ENCODE data around the gene ICAM1.

ICAM1 gene

GRCh38 chr19:10288662-10289166 lies 17.8 kb downstream of the ICAM1 start:
- TF ChIP-seq CTCF (conservative IDR thresholded peaks at IDR 0.05) (no peak), ZFX (IDR thresholded peaks at IDR 0.05) (no peak)
- peak overlapping the region; percentile 74 for H3K27ac ChIP-seq

GRCh38 chr19:10289167-10289835 lies 18.4 kb downstream of the ICAM1 start:
- TF ChIP-seq CTCF (conservative IDR thresholded peaks at IDR 0.05) (no peak), ZFX (IDR thresholded peaks at IDR 0.05) (no peak)
- H3K27ac ChIP-seq, result peak overlapping the region; percentile 74

- TF ChIP-seq ZFX (IDR thresholded peaks at IDR 0.05) (peak; percentile 61; the same call in 1 of the 2 replicates), CTCF (conservative IDR thresholded peaks at IDR 0.05) (no peak)
- H3K27ac ChIP-seq, result peak within 1 kb of the TSS; percentile 74
Measured at GRCh38 chr19:10289836-10290356, 19.0 kb downstream of the ICAM1 start, which contains the start of gene ICAM5. Gene ICAM5 (plus strand): TSS chr19:10289952. CDS start chr19:10290044, 92 bp downstream.

GRCh38 chr19:10290357-10290875 lies 19.5 kb downstream of the ICAM1 start:
- peak overlapping the region; percentile 74 for H3K27ac ChIP-seq
- no peak for TF ChIP-seq CTCF (conservative IDR thresholded peaks at IDR 0.05)
- no peak for TF ChIP-seq ZFX (IDR thresholded peaks at IDR 0.05)

GRCh38 chr19:10290876-10291553 lies 20.1 kb downstream of the ICAM1 start:
- TF ChIP-seq ZFX (IDR thresholded peaks at IDR 0.05) (no peak), CTCF (conservative IDR thresholded peaks at IDR 0.05) (no peak)
- peak overlapping the region; percentile 74 for H3K27ac ChIP-seq

- TF ChIP-seq CTCF (conservative IDR thresholded peaks at IDR 0.05) (no peak), ZFX (IDR thresholded peaks at IDR 0.05) (no peak)
- H3K27ac ChIP-seq, result peak overlapping the region; percentile 74; the same call in 1 of the 2 replicates
Measured at GRCh38 chr19:10291554-10292205, 20.8 kb downstream of the ICAM1 start.
